GM08714 (cell line): ENCODE measurements around the gene ASRGL1.

Source experiments
- H3K4me3 ChIP-seq: fragments of 200-500 bp; sonication (Bioruptor generic); 2 replicates; pipeline ENCODE4 v1.5.1; 2014; ENCODE audit warnings: mild to moderate bottlenecking, low read length, inconsistent platforms
- ZNF274 ChIP-seq: IDR thresholded peaks from 2 replicates; pipeline ENCODE4 v1.6.1; 2012; ENCODE audit warnings: mild to moderate bottlenecking, low read depth, low read length

ASRGL1 gene

GRCh38 chr11:62431171-62431901 lies 94.1 kb downstream of the ASRGL1 start:
- no peak for TF ChIP-seq ZNF274
- no peak overlapping the region for H3K4me3 ChIP-seq

- no peak overlapping the region for H3K4me3 ChIP-seq
- TF ChIP-seq ZNF274, result no peak
Observed at GRCh38 chr11:62432695-62433094, 95.4 kb downstream of the ASRGL1 start.

- no peak for TF ChIP-seq ZNF274
- no peak overlapping the region for H3K4me3 ChIP-seq
Observed at GRCh38 chr11:62433141-62433903, 96.1 kb downstream of the ASRGL1 start.

GRCh38 chr11:62433904-62434276 lies 96.6 kb downstream of the ASRGL1 start:
- TF ChIP-seq ZNF274, result no peak
- H3K4me3 ChIP-seq, result no peak overlapping the region

- no peak for TF ChIP-seq ZNF274
- H3K4me3 ChIP-seq, result no peak overlapping the region
Observed at GRCh38 chr11:62435846-62436660, 98.8 kb downstream of the ASRGL1 start.

- H3K4me3 ChIP-seq, result no peak overlapping the region
- no peak for TF ChIP-seq ZNF274
Observed at GRCh38 chr11:62437616-62438015, 100.4 kb downstream of the ASRGL1 start.

- TF ChIP-seq ZNF274, result no peak
Observed at GRCh38 chr11:62438641-62439040, 101.4 kb downstream of the ASRGL1 start.

GRCh38 chr11:62439785-62440602 lies 102.7 kb downstream of the ASRGL1 start:
- H3K4me3 ChIP-seq, result no peak overlapping the region
- TF ChIP-seq ZNF274, result no peak

More at GRCh38 chr11:62438641-62439040, 101.4 kb downstream of the ASRGL1 start:
- no peak overlapping the region for H3K4me3 ChIP-seq
